H1 (cell line): ENCODE data around the gene CEACAM1. TPM values are rescaled to one million over a fixed set of nuclear protein-coding genes. Genes with fewer than 3 reads are reported as not detected.

Experiments used
- CHD7 ChIP-seq: fragments of 300-600 bp; sonication (generic); IDR thresholded peaks from 2 replicates; pipeline ENCODE4 v1.7.1; 2012; ENCODE audit warnings: low read length, moderate library complexity, mild to moderate bottlenecking, inconsistent platforms; ENCODE audit not compliant: insufficient replicate concordance
- JUND ChIP-seq: IDR thresholded peaks from 2 replicates; pipeline ENCODE4 v1.6.1; 2011; ENCODE audit warnings: mild to moderate bottlenecking, improper control_type of control experiment, low read length
- TAF1 ChIP-seq: IDR thresholded peaks from 2 replicates; pipeline ENCODE4 v1.6.1; 2011; ENCODE audit warnings: mild to moderate bottlenecking, low read depth, low read length
- polyA plus RNA-seq, 7 experiments: library from polyadenylated mRNA; depleted of rRNA in 3 of 7; stranded (reverse) in 5 of 7; unstranded in 2 of 7; fragments of >200 nt in 5 of 7; fragments of 200-250 nt in 2 of 7; gene quantifications; 1 replicate in 5 of 7; 2 replicates in 1 of 7; 4 replicates in 1 of 7; pipeline versions ENCODE4 v1.2.1 to v1.2.3, GENCODE V29; 2011 to 2013; ENCODE audit warnings: missing spikeins in 2 of 7, mixed read lengths in 2 of 7
- total RNA-seq: library from RNA; stranded (reverse); fragmentation: NEBNext Ultra II Directional; extraction: Animal tissue kit (Norgen Biotek cat#: 25700); gene quantifications from 2 replicates; pipeline ENCODE4 v1.2.1, GENCODE V29; 2021

CEACAM1 gene
- total and polyA plus RNA-seq, 2 of the 8 experiments (the other 6 are each of a cell fraction or from before 2014, with no cell fraction given) = 1.8 to 3.6 TPM

GRCh38 chr19:42558450-42559150 lies 30.3 kb upstream of the CEACAM1 start (continued):
- no peak for TF ChIP-seq CHD7
- no peak for TF ChIP-seq JUND
- no peak for TF ChIP-seq TAF1
